NCI-H1436 (cell line): ENCODE results near the gene MICAL3.

ENCODE experiments used
- DNase-seq: peaks from one replicate; lab custom pipeline; 2025; lab: John Stamatoyannopoulos, UW

MICAL3 gene

DNA sequence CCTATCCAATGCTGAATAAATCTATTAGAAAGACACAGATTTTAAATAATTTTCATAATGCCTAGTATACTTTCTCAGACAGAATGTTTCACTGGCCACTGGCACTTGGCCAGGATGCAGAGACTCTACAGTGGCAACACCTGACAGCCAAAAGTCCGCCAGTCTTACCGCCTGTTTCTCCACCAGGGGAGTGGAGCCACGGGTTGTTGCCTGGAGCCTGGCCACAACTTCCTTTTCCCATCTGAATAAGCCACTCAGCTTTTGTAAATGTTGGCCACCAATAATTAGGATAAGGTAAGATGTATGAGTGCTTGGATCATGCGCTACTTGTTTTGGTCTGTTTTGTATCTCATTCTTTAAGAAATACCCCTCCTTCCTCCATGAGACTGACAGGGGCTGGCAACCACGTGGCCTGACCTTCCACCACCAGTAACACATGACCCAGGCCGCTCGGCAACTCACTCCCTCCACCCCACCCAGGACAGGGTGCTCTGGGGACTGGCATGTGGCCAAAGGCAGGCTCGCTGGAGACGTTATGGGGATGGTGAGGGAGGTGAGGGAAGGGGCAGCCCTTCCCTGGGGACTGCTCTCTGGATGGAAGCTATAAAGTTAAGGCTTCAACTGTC lies 157.1 kb downstream of the MICAL3 start:
- DNase-seq: no peak

DNA sequence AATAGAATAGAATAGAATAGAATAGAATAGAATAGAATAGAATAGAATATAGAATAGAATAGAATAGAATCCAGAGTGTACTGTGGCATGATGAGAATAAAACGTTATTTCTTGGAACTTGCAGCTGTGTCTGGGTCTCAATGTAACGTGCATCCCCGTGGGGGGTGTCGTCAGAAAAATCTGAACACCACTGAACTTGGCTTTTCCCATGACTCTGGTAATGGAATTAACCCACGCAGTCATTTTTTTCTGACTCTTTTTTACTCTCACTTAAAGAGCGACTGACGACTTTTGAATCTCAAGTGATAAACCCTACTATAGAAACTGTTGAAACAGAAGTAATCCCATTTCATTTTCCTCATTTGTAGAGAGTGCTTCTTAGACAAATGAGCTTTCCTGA lies 157.7 kb downstream of the MICAL3 start:
- DNase-seq: no peak

DNA sequence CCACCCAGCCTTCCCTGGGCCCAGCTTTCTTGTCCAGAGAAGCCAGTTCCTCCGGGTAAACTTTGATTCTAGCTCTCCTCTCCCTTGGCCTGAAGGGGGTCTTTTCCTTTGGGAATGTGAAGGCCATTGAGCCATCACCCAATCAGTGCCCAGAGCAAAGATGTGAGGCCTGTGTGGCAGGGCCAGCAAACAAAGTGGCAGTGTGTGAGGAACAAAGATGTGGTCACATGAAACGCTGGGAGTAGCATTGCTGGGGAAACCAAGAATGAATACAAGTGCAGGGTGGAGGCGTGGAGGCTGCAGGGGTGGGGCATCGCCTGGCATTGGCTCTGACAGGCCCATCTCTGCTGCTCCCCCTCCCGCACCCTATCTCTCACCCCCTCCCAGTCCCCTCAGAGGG lies 158.2 kb downstream of the MICAL3 start:
- DNase-seq: no peak

DNA sequence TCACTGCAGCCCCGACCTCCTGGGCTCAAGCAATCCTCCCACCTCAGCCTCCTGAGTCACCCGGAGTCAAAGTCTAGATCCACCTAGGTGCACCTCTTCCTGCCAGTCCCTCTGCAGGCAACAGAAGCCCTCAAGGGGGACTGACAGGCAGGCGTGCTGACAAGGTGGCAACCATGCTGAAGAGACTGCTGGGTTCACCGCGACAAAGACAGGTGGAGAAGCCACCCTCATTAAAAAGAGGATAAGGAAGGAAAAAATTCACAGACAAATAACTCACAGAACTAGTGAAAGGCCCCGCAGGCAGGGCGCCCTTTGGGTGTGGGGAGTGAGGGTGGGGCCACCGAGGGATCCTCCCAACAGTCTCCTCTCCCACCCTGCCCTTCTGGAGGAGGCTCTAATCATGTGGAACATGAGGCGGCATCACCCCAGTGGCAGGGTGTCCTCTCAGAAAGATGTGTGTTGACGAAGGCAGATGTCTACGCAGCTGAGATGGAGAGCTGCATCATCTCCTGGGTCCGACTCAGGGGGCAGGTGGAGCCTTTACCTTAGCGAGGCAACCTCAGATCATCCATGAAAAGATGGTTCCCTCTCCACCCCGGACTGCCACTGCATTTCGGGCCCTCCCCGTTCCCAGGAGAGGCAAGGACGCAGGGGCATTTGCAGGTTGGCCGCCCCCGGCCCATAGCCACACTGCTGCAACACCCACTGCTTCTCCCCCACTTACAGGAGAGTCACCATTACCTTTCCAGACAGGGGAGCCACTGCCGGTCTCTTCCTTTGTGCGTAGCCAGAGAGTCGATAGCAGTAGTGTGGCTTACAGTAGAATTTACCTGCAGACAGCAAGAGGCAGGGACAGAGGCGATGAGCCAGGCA lies 158.9 kb downstream of the MICAL3 start:
- no peak for DNase-seq

DNA sequence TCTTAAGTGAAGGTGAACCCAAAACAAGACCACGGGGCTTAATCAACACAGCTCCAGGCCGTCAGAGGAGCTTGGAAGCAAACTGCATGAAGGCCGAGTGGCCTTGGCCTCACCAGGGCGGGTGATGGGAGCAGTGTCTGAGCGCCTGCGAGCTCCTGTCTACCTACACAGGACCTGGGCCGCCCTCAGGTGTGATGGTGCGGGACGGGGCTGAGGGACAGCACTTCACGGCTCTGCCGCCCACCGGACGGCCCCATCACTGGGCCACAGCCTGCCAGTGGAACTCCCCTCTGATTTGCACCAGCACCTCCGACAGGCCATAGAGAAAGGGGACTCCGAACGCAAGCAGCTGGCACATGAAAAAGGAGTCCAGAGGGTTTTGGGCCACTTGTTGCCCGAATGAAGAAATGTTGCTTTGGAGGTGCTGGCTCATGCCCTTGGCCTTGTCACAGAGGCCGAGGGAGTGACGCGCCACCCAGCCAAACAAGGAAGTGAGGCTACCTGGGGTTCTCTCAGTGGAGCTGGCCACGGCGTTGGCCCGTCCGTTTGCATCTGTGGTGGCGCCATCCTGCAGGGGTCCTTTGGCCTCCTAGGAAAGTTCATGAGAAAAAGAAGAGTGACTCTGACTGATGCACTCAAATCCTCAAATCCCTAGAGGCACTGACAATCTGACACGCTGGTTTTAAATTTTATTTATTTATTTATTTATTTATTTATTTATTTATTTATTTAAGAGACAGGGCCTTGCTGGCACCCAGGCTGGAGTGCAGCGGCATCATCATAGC lies 159.8 kb downstream of the MICAL3 start:
- DNase-seq: no peak

DNA sequence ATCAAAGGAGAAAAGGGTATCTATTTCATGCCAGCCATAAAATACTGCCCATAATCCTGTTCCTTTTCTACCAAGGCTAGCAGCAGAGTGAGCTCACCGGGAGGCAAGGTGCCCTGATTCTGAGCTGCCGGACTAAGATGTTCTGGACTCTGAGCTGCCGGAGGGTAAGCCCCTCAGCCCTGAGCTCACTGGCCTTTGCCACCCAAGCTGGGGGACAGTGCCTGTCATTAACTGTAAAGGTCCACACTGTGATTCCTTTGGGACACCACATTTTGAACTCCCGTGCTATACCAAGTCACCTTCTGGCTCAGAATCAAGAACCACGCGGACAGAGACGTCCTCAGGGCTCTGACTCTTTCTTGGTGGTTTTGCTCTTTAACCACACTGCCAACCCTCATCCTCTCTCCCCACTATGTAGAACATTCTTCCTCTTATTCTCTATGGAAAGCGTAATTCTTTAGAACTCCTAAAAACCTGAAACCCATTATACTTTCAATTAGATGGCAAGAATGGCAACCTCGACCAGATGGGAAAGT lies 161.6 kb downstream of the MICAL3 start:
- DNase-seq: no peak

DNA sequence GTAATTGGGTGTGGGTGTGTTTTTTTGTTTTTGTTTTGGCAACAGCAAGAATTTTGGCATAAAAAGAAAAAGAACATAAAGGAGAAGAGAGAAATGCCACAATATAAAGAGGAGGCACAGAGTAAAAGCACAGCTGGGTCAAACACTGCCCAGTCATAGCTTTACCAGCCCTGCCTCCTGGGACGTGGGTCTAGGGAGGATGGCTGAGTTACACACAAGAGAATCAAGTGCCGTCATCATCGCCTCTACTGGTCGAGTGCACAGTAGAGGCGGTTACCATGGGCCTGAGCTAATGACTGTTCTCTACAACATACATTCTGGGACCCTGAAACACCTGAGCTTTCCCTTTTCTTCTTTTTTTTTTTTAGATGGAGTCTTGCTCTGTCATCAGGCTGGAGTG lies 162.5 kb downstream of the MICAL3 start:
- no peak for DNase-seq

DNA sequence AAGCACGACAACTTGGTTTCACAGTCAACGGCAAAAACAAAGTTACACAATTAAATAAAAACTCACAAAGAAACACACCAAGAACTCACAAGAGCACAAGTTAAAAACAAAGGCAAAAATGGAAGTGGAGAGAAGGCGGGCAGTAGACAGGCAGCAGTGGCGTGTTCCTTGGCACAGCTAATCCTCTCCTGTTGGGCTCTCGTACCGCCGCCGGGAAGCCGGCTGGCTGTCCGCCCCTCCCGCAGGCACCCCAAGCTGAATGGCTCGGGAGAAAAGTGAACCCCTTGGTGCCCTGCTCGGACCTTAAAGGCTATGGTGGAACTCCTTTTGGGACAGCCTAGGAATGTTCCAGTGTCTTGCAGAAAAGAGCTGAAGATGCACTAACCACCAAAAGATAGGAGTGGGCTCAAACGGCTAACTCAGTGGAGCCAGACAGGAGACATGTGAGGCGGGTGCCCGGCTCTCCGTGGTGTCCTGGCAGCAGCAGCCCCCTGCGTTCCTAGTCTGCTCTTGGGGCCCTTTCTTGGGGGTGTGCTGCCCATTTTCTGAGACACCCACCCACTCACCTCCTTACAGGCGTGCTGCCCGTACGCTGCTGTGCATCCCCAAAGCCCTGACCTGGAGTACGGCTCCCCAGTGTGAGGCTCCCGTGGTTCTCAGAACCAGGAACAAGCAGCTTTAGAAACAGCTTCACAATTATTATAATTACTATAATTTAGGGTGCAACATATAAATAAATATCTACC lies 164.0 kb downstream of the MICAL3 start:
- no peak for DNase-seq

DNA sequence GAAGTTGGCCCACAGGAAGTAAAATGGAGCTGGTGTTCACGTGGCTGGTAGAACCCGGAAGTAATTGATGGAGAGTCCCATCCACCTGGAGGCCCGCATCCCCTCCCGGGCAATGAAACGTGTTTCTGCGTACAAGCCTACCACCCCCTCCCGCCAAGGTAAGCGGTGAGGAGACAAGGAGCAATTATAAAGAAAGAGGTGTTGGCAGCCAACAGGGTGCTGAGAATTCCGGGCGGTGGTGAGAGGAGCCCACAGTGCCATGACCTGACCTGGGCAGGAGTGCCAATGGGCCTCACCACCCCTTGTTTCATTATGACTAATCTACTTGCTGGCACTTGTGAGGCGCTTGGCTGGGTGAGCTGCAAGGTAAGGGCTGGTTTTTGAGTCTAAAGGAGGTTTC lies 166.3 kb downstream of the MICAL3 start:
- no peak for DNase-seq

DNA sequence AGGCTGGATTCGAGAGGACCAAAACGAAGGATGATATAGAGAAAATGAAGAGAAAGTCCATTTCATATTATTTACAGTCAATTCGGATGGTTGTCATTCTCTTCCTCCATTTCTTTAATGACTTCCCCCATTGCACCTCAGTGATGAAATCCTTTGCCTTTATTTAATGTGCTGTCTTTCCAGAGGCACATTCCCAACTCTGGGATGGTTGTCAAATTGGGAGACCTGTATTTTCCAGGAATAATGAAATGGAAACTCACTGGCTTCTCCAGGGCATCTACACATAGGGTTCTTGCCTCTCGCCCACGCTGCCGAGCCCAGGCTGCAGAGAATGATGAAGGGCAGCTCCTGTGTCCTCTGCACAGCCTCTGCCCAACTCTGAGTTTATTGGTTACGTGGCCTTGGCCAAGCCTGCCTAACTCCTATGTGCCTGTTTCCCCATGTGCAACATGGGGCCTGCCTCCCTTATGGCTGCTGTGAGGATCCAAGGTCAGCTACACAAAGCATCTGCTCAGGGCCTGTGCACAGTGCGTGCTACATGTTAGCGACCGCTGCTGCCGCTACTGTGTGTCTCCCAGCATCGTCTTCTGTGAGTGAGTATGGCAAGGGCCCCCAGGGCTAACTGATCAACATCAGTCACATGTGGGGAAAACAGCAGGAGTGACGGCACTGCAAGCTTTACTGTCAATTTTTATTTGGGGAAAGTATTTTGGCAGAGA lies 168.6 kb downstream of the MICAL3 start:
- no peak for DNase-seq

DNA sequence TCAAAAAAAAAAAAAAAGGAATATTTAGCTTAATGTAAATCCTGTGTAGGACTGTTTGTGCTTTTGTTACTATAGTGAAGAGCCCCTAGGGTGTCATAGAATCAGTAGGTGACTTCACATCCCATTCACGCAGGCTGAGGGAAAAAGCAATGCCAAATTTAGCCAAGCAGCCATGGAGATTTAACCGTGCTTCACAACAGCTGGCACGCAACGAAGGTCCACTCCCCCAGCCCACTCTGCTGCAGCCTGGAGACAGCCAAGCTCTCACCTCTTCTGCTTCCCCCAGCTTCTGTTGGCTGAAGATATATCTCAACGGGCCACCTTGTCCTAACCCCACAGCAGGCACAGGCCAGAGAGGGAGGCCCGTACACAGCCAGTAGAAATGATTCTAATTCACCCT lies 171.3 kb downstream of the MICAL3 start:
- DNase-seq: no peak

DNA sequence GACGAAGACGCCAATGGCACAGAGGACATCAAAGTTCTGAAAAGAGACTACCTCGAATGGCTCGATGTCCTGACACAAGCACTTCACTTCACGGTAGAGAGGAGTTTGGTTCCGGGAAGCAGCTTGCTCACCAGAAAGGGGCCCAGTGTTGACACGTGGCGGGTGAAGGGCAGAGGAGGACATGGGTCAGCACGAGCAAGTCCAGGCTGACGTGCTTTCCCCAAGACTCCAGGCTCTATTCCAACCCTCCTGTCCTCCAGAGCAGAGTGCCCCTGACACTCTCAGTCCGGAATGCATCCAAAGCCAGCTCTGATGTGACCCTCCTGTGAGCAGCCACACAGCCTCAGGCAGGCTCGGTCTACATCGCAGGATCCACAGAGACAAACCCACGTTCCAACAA lies 172.6 kb downstream of the MICAL3 start:
- DNase-seq: no peak

DNA sequence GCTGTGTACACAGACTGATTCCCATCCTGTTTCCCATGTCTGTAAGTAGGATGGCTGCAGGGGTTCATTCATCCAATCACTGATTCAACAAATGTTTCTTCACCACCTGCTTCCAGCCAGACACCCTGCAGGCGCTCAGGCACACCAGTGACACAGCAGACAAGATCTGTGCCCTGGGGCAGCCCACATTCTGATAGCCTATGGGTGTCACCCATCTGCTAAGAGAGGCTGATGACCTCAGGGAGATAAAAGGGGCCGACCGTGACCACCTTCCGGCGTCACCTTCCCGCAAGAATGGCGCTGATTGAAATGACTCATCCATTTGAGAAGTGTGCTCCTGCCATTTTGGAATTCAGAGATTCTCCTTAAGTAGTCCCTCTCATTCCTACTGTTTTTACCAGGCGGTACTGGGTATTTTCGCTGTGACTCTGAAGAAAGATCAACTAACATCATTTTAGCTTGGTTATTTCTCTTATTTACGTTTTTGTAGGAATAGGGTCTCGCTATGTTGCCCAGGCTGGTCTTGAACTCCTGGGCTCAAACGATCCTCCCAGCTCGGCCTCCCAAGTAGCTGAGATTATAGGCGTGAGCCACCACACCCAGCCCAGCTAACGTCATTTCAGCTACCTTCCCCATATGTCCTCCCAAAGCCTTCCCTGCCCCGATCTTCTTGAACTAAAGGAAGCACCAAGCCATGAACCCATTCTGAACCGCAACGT lies 176.8 kb downstream of the MICAL3 start:
- DNase-seq: no peak

DNA sequence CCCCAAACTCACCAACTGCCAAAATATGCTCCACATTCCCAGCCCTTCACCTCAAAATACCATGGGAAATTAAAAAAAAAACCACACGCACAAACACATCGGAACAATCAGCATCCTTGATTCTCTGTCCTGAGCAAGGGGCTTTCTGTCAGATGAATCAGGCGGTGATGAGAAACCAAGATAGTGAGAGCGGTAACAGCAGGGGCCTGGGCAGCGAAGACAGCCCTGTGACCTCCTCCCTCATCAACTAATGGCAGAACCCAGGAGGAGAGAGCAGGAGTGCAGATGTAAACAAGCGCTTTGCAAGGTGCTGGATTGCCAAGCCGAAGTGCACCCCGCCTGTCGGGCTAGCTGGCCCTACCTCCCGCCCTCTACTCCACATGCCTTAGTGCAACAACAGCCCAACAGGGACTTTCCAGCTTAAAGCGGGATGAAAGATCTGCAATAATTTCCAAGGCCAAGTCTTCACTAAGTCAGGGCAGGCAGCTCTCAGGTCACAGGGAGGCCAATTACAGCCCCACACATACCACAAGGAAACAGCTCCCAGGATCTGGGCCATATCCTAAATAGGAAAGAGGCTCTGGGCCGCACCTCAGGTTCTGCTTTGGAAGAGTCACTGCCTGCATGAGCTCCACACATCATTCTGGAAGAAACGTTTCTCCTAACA lies 177.9 kb downstream of the MICAL3 start:
- DNase-seq: no peak

DNA sequence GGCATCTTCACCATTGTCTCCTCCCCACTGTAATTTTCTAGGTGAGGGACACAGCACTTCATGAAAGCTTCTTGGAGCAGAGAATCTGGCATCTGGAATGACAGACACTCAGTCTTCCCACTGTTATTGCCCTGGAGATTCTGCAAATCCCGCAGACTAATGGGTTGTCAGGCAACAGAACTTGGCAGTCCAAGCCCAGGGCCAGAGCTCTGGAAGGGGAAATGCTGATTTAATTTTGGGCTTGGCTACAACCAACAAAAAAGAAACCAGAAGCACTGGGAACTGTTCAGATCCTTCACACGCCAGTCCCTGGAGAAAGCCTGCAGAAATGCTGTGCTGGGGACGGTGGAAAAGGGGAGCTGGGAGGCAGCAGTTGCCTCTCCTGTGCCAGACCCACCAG lies 178.6 kb downstream of the MICAL3 start:
- DNase-seq: no peak

DNA sequence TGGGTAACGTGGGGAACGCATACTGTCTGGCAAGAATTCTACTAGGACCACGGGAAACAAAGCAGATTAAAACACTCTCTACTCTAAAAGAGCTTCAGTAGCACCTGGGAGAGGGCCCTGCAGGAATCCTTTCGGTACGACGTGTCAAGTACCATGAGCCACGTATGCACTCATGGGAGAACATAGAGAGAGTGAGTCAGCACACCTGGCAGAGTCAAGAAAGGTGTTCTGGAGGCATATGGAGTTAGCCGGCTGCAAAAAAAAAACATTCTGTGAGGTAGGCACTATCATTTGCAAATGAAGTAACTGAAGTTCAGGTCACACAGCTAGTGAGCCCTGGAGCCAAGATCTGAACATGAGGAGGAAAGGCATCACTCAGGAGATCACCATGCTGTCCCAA lies 179.0 kb downstream of the MICAL3 start:
- no peak for DNase-seq

DNA sequence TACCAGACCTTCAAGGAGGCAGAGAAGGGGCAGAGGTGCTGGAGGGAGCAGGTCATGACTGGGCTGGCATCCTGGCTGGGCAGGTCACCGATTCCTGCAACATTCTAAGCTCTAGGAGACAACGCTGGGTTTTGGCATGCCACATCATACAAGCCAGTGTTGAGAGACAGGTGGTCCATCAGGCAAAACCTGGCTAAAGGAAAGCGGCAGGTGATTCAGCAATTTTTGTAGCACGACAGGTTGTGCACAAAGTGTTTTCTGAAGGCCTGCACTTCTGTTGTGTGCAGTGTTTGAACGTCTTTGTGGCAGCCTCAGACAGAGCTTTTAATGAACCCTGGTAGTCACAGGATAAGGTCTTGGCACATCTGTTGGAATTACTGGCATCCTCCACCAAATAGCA lies 180.2 kb downstream of the MICAL3 start:
- no peak for DNase-seq

DNA sequence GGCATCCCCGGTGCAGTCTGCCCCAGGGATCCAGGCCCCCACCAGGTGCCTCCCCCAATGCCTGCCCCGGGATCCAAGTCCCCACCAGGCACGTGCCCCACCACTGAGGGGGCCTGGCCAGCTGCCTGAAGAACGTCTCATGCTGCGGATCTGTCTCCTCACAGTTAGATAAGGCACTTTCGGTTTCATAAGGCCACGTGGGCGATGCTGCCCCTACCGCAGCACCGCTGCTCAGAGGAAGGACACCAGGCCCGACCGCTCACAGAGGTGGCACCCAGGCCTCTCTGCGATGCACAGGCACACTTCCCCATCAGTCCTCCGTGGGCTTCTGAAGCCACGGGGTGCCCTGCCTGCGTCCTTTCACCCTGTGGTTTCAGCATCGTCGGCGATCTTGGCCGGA lies 182.0 kb downstream of the MICAL3 start:
- DNase-seq: no peak

DNA sequence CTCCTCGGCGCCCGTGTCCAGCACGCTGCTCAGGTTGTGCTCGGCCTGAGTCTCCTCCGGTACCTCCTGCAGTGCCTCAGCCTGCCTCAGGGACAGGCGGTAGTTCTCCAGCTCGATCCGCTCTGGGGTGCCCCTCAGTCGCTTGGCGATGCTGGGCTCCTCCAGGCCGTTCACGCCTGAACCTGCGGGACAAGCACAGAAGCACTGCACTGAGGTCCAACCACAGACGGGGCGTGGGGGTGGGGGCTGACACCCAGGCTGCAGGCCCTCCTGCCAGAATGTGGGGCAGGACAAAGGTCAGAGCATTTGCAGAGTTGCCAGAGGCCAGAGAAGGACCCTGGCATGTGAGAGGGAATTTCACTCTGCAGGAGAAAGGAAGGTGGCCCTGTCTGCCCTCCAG lies 182.5 kb downstream of the MICAL3 start:
- DNase-seq: no peak
